ENCODE measurements around the gene P2RY8.

DNA sequence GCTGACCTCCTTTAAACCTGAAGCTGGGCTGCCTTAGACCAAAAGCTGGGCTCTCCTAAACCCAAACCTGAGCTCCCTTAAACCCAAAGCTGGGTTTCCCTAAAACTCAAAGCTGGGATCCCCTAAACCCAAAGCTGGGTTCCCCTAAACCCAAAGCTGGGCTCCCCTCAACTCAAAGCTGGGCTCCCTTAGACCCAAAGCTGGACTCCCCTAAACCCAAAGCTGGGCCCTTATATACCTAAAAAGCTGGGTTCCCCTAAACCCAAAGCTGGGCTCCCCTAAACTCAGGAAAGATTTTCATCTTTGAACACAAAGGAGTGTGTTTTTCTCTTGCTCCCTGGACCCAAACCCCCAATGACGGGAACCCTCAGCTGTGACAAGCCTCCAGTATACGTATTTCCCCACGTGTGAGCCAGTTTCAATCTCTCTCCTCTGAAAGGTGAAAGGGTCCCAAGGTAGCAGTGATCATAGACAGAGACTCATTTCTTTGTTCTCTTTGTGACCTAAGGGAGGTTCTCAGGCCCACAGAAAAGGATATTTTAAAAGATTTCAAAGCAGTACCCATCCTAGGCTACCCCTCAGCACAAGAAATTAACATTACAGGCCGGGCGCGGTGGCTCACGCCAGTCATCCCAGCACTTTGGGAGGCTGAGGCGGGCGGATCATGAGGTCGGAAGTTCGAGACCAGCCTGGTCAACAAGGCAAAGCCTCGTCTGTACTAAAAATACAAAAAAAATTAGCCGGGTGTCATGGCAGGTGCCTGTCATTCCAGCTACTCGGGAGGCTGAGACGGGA is 52.9 kb downstream of the P2RY8 start:
- no peak for TF ChIP-seq POLR2AphosphoS5 (IDR thresholded peaks at IDR 0.05; ENCODE audit: low read depth, low read length)
- no peak for TF ChIP-seq SIN3A (IDR thresholded peaks at IDR 0.05; ENCODE audit: borderline replicate concordance, insufficient read depth, low read length)
- no peak for TF ChIP-seq TAF1 (IDR thresholded peaks at IDR 0.05; ENCODE audit: borderline replicate concordance, insufficient read depth, low read length)
- TF ChIP-seq, protein P1, sequence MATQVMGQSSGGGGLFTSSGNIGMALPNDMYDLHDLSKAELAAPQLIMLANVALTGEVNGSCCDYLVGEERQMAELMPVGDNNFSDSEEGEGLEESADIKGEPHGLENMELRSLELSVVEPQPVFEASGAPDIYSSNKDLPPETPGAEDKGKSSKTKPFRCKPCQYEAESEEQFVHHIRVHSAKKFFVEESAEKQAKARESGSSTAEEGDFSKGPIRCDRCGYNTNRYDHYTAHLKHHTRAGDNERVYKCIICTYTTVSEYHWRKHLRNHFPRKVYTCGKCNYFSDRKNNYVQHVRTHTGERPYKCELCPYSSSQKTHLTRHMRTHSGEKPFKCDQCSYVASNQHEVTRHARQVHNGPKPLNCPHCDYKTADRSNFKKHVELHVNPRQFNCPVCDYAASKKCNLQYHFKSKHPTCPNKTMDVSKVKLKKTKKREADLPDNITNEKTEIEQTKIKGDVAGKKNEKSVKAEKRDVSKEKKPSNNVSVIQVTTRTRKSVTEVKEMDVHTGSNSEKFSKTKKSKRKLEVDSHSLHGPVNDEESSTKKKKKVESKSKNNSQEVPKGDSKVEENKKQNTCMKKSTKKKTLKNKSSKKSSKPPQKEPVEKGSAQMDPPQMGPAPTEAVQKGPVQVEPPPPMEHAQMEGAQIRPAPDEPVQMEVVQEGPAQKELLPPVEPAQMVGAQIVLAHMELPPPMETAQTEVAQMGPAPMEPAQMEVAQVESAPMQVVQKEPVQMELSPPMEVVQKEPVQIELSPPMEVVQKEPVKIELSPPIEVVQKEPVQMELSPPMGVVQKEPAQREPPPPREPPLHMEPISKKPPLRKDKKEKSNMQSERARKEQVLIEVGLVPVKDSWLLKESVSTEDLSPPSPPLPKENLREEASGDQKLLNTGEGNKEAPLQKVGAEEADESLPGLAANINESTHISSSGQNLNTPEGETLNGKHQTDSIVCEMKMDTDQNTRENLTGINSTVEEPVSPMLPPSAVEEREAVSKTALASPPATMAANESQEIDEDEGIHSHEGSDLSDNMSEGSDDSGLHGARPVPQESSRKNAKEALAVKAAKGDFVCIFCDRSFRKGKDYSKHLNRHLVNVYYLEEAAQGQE (IDR thresholded peaks at IDR 0.05; ENCODE audit: insufficient read depth in 1 of 2, low read depth in 2 of 2, low read length in 2 of 2) = no peak
- TF ChIP-seq FOXP2 (optimal IDR thresholded peaks at IDR 0.05; ENCODE audit: borderline replicate concordance, extremely low read depth, extremely low read length, insufficient read depth) = no peak
